Measurements from ENCODE around the gene PPP1R13L. TPM values are rescaled to one million over a fixed set of nuclear protein-coding genes. Genes with fewer than 3 reads are reported as not detected.

Gene PPP1R13L
- total RNA-seq, result 100 to 1,000 TPM; 131 to 161 (median 150) TPM
- 100 TPM for polyA plus RNA-seq
- long read RNA-seq, donor 1, transcript PPP1R13L-204 (6 exons, 2,512 nt), result major isoform, 42 of 170 reads
- long read RNA-seq, donor 1, partial matches to known transcripts, result 116 of 170 reads
- long read RNA-seq, donor 1, other reads (novel, unspliced or antisense), result 10 of 170 reads
- long read RNA-seq, donor 2, transcript PPP1R13L-201 (13 exons, 3,104 nt), result minor isoform, 12 of 73 reads
- long read RNA-seq, donor 2, transcript PPP1R13L-204 (6 exons, 2,512 nt), result major isoform, 25 of 73 reads
- long read RNA-seq, donor 2, partial matches to known transcripts, result 32 of 73 reads
- long read RNA-seq, donor 2, other reads (novel, unspliced or antisense), result 3 of 73 reads
- long read RNA-seq, donor 3, transcript PPP1R13L-204 (6 exons, 2,512 nt), result major isoform, 29 of 61 reads
- long read RNA-seq, donor 3, partial matches to known transcripts, result 22 of 61 reads
- long read RNA-seq, donor 3, other reads (novel, unspliced or antisense), result 9 of 61 reads
- long read RNA-seq, donor 4, transcript PPP1R13L-204 (6 exons, 2,512 nt), result major isoform, 14 of 40 reads
- long read RNA-seq, donor 4, partial matches to known transcripts, result 21 of 40 reads
- long read RNA-seq, donor 4, other reads (novel, unspliced or antisense), result 2 of 40 reads

GRCh38 chr19:45404557-45405434 is at the start of gene PPP1R13L:
Gene PPP1R13L, minus strand, starts transcription at chr19:45405069. Its CDS starts 6,751 bp downstream, at chr19:45398318.
- Histone ChIP-seq H3K4me1 (ENCODE audit: control insufficient read depth, insufficient read depth, low read length) (no peaks in the 10 kb centered on the region), H3K27ac (ENCODE audit: low read length) (peak within 1 kb of the TSS; percentile 74), H3K27me3 (ENCODE audit: control insufficient read depth, insufficient read depth) (no peaks in the 10 kb centered on the region), H3K4me3 (ENCODE audit: low read length) (peak within 1 kb of the TSS; percentile 56), H3K9me3 (ENCODE audit: control insufficient read depth, low read length) (no peaks in the 10 kb centered on the region)
- 5% methylated on average over 46 of the region's 46 CpGs for WGBS
- ATAC-seq (peak; percentile 72 to 73), DNase-seq (peak; percentile 89 to 94 (median 93))
- intact Hi-C loops (cut with DNase I), result no loop called here

- H3K4me3 ChIP-seq (ENCODE audit: low read length), result no peak overlapping the region
- H3K4me1 ChIP-seq (ENCODE audit: control insufficient read depth, insufficient read depth, low read length), result no peaks in the 10 kb centered on the region
- peak overlapping the region; percentile 38 for H3K27ac ChIP-seq (ENCODE audit: low read length)
- intact Hi-C loops (cut with DNase I), result loop anchor here in 1 of 4 donors (2.0 kb wide), 1 partner anchor 15 kb away; the partner anchor contains the start of gene FOSB
- ATAC-seq (no peak), DNase-seq (peak in 2 of 3 donors; percentile 19 to 37)
- H3K9me3 ChIP-seq (ENCODE audit: control insufficient read depth, low read length), result no peaks in the 10 kb centered on the region
- 78% methylated on average over 12 of the region's 12 CpGs for WGBS
- no peaks in the 10 kb centered on the region for H3K27me3 ChIP-seq (ENCODE audit: control insufficient read depth, insufficient read depth)
Observed at GRCh38 chr19:45451850-45452387, 47.0 kb upstream of the PPP1R13L start.

GRCh38 chr19:45451131-45451849 is 46.4 kb upstream of the PPP1R13L start:
- Histone ChIP-seq H3K9me3 (ENCODE audit: control insufficient read depth, low read length) (no peaks in the 10 kb centered on the region), H3K27ac (ENCODE audit: low read length) (peak overlapping the region; percentile 38), H3K27me3 (ENCODE audit: control insufficient read depth, insufficient read depth) (no peaks in the 10 kb centered on the region), H3K4me3 (ENCODE audit: low read length) (peak overlapping the region; percentile 67), H3K4me1 (ENCODE audit: control insufficient read depth, insufficient read depth, low read length) (no peaks in the 10 kb centered on the region)
- intact Hi-C loops (cut with DNase I), result loop anchor here in 1 of 4 donors (2.0 kb wide), 1 partner anchor 16 kb away; the partner anchor contains the start of gene FOSB
- ATAC-seq, result peak; percentile 7 to 19
- WGBS, result 3% methylated on average over 28 of the region's 28 CpGs
- peak in 1 of 3 donors; percentile 70 for DNase-seq

GRCh38 chr19:45450012-45450333 is 45.1 kb upstream of the PPP1R13L start:
- intact Hi-C loops (cut with DNase I), result loop anchor here in 1 of 4 donors (2.0 kb wide), 1 partner anchor 17 kb away; the partner anchor contains the start of gene FOSB
- H3K27me3 ChIP-seq (ENCODE audit: control insufficient read depth, insufficient read depth), result no peaks in the 10 kb centered on the region
- peak overlapping the region; percentile 25 for H3K27ac ChIP-seq (ENCODE audit: low read length)
- peak; percentile 2 to 5 for ATAC-seq
- H3K9me3 ChIP-seq (ENCODE audit: control insufficient read depth, low read length), result no peaks in the 10 kb centered on the region
- peak overlapping the region; percentile 67 for H3K4me3 ChIP-seq (ENCODE audit: low read length)
- WGBS, result 34% methylated on average over 5 of the region's 5 CpGs
- DNase-seq, result no peak
- no peaks in the 10 kb centered on the region for H3K4me1 ChIP-seq (ENCODE audit: control insufficient read depth, insufficient read depth, low read length)

GRCh38 chr19:45448887-45449299 is 44.0 kb upstream of the PPP1R13L start:
- intact Hi-C loops (cut with DNase I), result no loop called here
- peaks cover 2% of the 10 kb centered on the region for H3K4me1 ChIP-seq (ENCODE audit: control insufficient read depth, insufficient read depth, low read length)
- no peaks in the 10 kb centered on the region for H3K9me3 ChIP-seq (ENCODE audit: control insufficient read depth, low read length)
- H3K27me3 ChIP-seq (ENCODE audit: control insufficient read depth, insufficient read depth), result no peaks in the 10 kb centered on the region
- H3K27ac ChIP-seq (ENCODE audit: low read length), result no peak overlapping the region
- DNase-seq, result peak in 2 of 3 donors; percentile 23 to 37
- WGBS, result 73% methylated on average over 7 of the region's 7 CpGs
- H3K4me3 ChIP-seq (ENCODE audit: low read length), result no peak overlapping the region
- no peak for ATAC-seq

- no peak overlapping the region for H3K4me3 ChIP-seq (ENCODE audit: low read length)
- DNase-seq (no peak), ATAC-seq (no peak)
- no peak overlapping the region for H3K27ac ChIP-seq (ENCODE audit: low read length)
- 95% methylated on average over 3 of the region's 3 CpGs for WGBS
- no peaks in the 10 kb centered on the region for H3K27me3 ChIP-seq (ENCODE audit: control insufficient read depth, insufficient read depth)
- no peaks in the 10 kb centered on the region for H3K9me3 ChIP-seq (ENCODE audit: control insufficient read depth, low read length)
- peaks cover 2% of the 10 kb centered on the region for H3K4me1 ChIP-seq (ENCODE audit: control insufficient read depth, insufficient read depth, low read length)
- intact Hi-C loops (cut with DNase I), result no loop called here
Observed at GRCh38 chr19:45448425-45448756, 43.5 kb upstream of the PPP1R13L start.

GRCh38 chr19:45446944-45447343 is 42.1 kb upstream of the PPP1R13L start:
- intact Hi-C loops (cut with DNase I), result no loop called here
- Histone ChIP-seq H3K9me3 (ENCODE audit: control insufficient read depth, low read length) (no peaks in the 10 kb centered on the region), H3K4me1 (ENCODE audit: control insufficient read depth, insufficient read depth, low read length) (peaks cover 7% of the 10 kb centered on the region), H3K27ac (ENCODE audit: low read length) (no peak overlapping the region), H3K27me3 (ENCODE audit: control insufficient read depth, insufficient read depth) (no peaks in the 10 kb centered on the region), H3K4me3 (ENCODE audit: low read length) (no peak overlapping the region)
- WGBS, result 71% methylated on average over 7 of the region's 7 CpGs
- DNase-seq, result peak in 2 of 3 donors; percentile 68 to 69
- no peak for ATAC-seq

- Histone ChIP-seq H3K9me3 (ENCODE audit: control insufficient read depth, low read length) (no peaks in the 10 kb centered on the region), H3K4me3 (ENCODE audit: low read length) (no peak overlapping the region), H3K27me3 (ENCODE audit: control insufficient read depth, insufficient read depth) (no peaks in the 10 kb centered on the region), H3K27ac (ENCODE audit: low read length) (no peak overlapping the region), H3K4me1 (ENCODE audit: control insufficient read depth, insufficient read depth, low read length) (peaks cover 7% of the 10 kb centered on the region)
- intact Hi-C loops (cut with DNase I), result no loop called here
- no peak for ATAC-seq
- WGBS, result 87% methylated on average over 6 of the region's 6 CpGs
- DNase-seq, result peak in 1 of 3 donors; percentile 11
Observed at GRCh38 chr19:45446295-45446694, 41.4 kb upstream of the PPP1R13L start.

- DNase-seq (peak in 1 of 3 donors; percentile 26), ATAC-seq (no peak)
- H3K27ac ChIP-seq (ENCODE audit: low read length), result no peak overlapping the region
- H3K4me1 ChIP-seq (ENCODE audit: control insufficient read depth, insufficient read depth, low read length), result peaks cover 7% of the 10 kb centered on the region
- no peaks in the 10 kb centered on the region for H3K27me3 ChIP-seq (ENCODE audit: control insufficient read depth, insufficient read depth)
- 96% methylated on average over 4 of the region's 4 CpGs for WGBS
- H3K9me3 ChIP-seq (ENCODE audit: control insufficient read depth, low read length), result no peaks in the 10 kb centered on the region
- no peak overlapping the region for H3K4me3 ChIP-seq (ENCODE audit: low read length)
- intact Hi-C loops (cut with DNase I), result no loop called here
Observed at GRCh38 chr19:45445139-45445538, 40.3 kb upstream of the PPP1R13L start.
